Hematopoietic multipotent progenitor cell treated with erythropoietin and hydrocortisone succinate and interleukin-3 and kit ligand, for 17 days (in vitro differentiated cells): ENCODE data around the gene CDH23.

Experiments used
- DNase-seq: peaks from one replicate; pipeline ENCODE4 v3.0.0-alpha.2; 2015; ENCODE audit warnings: low spot score

CDH23 gene

DNA sequence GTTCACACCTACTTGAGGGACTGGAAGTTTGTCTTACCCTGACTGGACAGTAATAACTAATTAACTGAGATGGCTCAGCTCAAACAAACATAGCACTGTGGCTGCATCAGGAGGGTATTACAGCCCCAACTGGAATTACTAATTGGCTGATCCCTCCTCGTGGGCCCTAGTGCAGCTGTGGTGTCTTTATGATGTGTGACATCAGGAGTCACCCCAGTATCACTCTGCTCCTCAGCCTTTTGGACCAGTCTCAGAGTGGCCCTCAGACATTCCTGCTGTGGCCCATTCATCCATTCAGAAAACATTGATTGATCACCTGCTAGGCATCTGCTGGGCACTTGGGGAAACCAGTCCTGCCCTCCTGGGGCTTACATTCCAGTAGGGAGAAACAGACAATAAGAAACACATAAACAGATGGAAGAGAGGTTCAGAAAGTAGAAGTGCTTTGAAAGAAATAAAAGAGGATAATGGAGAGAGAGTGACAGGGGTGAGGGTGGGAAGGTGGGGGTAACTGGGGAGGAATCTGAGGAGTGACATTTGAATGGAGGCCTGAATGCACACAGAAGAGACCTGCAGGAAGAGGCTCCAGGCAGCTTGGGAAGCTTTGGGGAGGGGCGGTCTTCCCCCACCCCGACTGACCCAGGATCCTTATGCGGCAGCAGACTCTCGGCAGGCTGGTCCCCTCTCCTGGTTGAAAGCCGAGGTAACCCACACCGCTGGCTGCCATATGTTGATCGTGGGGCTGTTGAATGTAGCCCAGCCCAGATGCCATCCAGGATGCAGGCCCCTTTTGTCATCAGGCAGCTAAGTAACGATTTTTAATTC is 209.7 kb downstream of the CDH23 start:
- no peak for DNase-seq

DNA sequence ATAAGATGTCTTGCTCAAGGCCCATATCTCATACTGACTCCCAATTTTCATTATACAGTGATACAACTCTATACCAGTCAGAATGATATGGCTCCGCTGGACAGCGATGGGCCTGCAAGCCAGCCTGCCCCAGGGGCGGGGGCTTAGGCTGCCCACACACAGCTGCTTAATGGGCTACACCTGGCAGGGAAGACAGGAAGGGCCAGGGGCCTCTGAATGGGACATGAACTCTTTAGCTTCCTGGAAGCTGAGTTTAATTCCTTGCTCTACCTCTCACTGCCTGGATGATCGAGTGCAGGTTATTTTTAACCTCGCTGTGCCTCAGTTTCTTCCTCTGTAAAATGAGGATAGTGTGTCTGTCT is 210.3 kb downstream of the CDH23 start:
- no peak for DNase-seq

DNA sequence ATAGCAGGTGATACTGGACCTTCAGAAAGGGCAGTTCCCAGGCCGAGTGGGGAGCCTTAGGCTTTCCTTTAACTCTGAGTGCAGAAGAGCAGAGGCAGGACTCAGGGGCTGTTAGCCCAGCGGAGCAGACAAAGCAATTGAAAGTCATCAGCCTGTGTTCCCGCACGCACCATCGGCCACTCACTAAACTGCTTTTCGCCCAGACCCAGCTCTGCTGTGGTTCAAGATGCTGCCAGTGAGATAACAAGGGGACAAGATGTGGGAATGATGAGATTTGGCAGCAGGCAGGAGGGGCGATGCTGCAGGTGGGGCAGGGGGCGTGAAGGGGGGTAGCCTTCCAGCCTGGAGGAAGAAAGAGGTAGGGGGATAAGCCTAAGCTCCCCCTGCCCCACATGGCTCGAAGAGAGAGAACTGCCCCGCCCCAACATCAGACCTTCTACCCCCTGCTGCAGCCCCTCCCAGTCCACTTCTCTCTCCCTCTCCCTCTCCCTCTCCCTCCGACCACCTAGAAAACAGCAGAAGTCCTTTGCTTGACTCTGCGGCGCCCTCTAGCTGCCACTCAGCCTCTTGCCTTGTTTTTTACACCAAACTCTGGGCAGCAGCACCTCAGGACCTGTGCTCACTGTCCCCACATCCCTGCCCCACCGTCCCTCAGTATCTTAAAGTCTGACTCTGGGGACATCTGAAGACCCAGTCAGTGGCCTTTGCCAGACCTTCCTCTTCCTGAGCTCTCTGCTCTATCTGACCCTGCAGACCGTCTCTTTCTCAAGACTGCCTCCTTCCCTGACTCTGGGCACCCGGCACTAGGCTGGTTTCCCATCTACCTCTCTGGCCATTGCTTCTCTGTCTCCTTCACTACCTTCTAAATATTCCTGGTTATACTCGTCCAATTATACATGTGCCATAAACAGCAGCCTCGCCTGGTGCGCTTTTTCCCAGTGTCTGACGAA is 212.4 kb downstream of the CDH23 start:
- peak; percentile 54 for DNase-seq

GRCh38 chr10:71610651-71611050 is 213.9 kb downstream of the CDH23 start:
- DNase-seq = no peak

DNA sequence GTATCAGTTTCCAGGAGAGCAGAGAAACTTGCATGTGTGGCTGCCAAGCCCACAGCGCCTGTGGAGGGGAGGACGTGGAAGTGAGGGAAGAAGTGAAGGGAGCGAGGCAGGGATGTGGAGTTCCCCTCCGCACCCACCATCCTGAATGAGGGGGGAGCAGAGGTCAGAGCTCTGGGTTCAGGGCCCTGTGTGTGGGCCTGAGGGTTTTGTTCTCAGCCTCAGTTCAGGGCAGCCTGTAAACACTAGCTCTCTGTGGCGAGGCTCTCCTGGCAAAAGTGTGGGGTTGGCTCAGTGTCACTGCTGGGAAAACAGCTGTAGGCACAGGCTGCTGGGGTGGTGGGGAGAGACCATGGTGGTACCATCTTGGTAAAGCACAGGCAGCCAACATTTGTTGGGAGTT is 214.4 kb downstream of the CDH23 start:
- DNase-seq = no peak

DNA sequence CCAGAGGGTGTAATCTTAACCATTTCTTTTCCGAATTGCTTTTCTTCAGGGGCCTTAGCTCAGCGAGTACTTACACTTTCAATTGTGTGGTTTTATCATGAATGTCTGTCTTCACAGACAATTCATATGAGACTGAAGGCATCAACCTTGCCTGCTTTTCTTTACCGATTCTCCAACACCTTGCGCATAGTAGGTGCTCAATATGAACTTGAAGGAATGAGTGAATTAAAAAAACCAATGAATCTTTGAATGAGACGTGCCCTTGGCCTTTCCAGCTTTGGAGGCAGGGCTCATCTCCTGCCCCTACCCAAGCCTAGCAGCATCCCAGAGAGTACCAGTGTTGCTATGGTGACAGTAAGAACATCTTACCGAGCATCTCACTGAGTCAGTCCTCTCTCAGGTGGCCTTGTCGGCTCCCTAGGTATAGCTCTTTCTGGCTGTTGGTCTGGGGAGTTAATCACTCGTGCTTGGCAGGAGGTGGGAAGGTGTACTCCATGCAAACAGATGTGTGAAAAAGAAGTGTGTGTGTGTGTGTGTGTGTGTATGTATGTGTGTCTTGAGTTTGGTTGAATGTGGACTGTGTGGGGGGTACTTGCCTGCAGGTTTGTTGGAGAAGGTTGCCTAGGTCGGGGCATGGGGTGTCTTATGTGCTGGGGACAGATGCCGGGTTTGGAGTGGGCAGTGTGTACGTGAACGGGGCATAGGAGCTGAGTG is 215.1 kb downstream of the CDH23 start:
- no peak for DNase-seq

DNA sequence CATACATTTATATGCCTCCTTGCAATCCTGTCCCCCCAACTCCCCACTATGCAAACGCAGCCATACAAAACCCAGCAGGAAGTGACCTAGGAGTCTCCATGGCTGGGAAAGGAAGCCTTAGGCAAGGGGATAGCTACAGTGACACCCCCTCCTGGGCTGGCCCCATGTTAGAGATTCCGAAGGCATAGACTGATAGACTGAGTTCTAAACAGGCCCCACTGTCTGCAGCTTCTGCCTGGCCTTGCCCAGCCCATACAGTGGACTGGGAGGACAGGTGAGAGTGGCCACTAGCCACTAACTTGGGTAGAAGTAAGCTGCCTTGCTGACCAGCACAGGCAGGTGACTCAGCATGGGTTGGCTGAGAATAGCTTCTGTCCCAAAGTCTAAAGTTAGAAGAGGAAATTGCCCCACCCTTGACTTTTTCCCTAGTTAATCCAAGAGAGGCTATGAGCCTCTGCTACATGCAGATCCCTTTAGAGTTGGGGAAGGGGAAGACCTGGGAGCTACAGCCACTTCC is 216.6 kb downstream of the CDH23 start:
- no peak for DNase-seq

DNA sequence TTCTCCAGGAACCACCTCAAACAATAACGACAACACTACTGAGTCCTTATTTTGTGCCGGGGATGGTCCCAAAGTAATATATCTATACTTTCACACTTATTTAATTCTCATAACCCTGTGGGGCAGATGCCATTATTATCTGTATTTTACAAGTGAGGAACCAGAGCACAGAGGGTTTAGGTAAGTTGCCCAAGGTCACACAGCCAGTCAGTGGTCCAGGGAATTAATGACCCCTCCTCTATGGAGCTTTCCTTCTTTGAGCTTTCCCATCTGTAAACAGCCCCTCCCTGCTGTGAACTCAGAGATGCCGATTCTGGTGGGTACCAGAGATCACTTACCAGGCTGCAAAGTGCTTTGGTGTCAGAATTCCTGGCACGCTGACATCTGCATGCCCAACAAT is 217.2 kb downstream of the CDH23 start:
- no peak for DNase-seq

DNA sequence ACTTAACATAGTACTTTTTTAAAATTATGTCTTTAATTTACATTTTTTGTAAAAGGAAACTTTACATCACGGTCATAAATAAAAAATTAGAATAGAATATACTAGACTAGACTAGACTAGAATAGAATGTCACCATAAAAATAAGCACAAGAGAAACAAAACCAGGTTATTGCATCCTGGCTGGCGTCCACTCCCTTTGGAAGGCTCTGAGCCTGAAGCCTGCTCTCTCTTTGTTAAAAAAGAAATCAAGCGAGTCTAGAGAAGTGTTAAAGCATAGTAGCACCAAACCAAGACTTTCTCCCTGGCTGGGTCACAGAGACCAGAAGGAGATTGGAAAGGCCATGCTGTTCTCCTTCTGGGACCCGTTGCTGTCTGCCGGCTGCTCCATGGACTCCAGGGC is 218.2 kb downstream of the CDH23 start:
- no peak for DNase-seq

DNA sequence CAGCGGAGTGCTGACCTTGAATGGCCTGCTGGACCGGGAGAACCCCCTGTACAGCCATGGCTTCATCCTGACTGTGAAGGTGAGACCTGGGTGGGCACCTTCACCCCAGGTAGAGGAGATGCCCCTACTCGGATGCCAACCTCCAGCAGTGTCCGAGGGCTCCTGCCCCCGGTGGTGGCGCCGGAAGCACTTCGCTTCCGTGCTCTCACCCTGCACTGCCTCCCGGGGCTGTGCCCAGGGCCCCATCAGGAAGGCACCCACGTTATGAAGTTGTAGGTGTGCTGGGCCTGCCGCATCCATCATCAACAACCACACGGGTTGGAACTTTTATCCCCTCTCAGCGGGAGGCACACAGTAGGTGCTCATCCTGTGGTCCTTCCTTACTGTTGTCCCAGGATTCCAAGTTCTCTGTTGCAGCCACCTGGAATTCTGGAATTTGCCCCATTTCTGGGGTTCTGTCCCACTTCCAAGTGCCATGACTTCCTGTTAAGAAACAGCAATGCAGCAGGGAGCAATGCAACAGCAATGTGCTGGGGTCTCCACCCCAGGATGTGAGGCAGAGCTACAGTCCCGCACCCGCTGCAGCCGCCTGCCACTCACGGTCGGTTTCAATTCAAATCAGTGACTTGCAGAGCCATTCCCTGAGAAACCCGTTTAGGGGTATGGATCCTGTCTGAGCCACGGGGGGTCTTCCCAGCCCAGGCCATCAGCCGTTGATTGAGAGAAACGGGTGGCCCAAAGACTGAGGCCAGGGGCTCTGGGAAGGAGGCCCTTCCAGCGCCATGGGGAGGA is 219.0 kb downstream of the CDH23 start:
- no peak for DNase-seq

- DNase-seq = no peak
Measured at GRCh38 chr10:71616817-71617654, 220.3 kb downstream of the CDH23 start.

GRCh38 chr10:71618176-71618575 is 221.5 kb downstream of the CDH23 start:
- no peak for DNase-seq

DNA sequence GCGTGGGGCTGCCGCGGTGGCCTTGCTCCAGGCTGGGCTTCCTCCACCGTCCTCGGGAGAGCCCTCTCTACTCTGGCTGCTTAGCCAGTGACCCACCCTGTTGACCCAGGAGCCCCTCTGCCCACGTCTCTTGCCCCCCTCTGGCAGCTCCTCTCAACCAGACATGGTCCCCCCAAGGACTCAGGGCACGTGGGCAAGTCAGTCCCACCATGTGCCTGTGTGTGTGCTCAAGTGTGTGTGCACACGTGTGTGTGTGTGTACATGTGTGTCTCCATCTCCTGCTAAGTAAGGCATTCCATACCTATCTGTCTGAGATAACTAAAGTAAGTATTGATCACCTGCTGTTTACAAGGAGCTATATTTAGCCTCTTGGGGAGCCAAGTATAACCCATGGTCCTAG is 221.9 kb downstream of the CDH23 start:
- no peak for DNase-seq

GRCh38 chr10:71620642-71621041 is 223.9 kb downstream of the CDH23 start:
- DNase-seq = no peak

- no peak for DNase-seq
Measured at GRCh38 chr10:71621231-71622153, 224.8 kb downstream of the CDH23 start.

DNA sequence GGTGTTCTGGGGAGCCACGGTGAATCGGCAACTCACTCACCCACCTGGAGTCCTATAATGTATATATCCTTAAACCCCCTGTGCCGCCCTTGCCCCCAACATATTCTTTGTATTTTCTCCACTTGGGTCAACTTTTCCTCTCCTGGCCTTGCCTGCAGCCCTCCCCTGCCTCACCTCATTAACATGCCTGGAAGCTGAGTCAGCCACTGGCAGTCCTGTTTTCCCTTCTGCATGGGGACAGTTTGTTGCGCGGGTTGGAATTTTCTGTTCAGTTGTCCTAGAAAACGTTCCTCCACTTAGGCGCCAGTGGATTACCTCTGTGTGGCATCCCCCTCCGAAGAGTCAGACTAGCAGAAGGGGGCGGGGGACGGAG is 225.4 kb downstream of the CDH23 start:
- no peak for DNase-seq

DNA sequence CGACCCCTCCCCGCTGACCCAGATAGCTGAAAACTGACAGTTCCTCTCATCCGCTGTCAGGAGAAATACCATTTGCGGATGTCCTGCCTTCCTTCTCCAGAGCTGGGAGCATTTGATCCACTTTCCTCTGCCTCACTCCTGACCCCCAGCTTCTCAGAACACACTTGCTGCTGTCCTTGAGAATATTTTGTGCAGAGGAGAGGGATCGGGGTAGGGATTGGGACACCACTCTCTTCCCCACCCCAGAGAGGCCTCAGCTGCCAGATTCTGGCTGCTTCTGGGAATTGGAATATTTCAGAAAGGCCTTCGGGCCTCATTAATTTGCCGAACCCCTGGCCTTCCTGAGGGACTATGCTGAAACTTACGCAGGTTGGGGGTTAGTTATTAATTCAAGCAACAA is 225.9 kb downstream of the CDH23 start:
- DNase-seq = no peak

GRCh38 chr10:71623098-71623985 is 226.6 kb downstream of the CDH23 start:
- no peak for DNase-seq

DNA sequence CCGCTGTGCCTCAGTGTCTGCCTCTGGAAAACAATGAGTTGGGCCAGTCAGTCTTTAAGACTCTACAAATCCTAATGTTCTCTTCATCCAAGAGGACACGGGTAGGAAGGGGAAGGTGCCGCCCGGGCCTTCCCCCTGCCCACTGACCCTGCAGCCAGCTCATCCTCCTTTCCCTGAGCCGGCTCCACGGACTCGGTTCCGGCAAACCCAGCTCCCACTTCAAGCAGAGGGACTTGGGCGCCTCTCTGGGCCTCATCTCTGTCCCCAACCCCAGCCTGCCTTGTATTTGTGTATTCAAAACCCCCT is 227.2 kb downstream of the CDH23 start:
- DNase-seq = no peak
